HepG2 (cell line): ENCODE measurements around the gene CDH1.

Experiments
- CAMTA2 ChIP-seq: sonication (generic); formaldehyde crosslinking; IDR thresholded peaks from 2 replicates; pipeline ENCODE4 v1.4.0; 2020; ENCODE audit warnings: mild to moderate bottlenecking, missing genetic modification reagents, borderline replicate concordance
- EP300 ChIP-seq, 3 experiments: sonication (generic) in 1 of 3; formaldehyde crosslinking in 1 of 3; IDR thresholded peaks; 2 replicates each; pipeline versions ENCODE4 v1.5.1 to v1.6.1; 2011 to 2020; ENCODE audit warnings: low read depth in 2 of 3, low read length in 2 of 3, borderline replicate concordance in 1 of 3, improper control_type of control experiment in 1 of 3, mild to moderate bottlenecking in 1 of 3, missing genetic modification reagents in 1 of 3, moderate library complexity in 1 of 3
- JUND ChIP-seq: sonication (generic); formaldehyde crosslinking; IDR thresholded peaks from 2 replicates; pipeline ENCODE4 v1.8.0; 2022; ENCODE audit warnings: mild to moderate bottlenecking, missing genetic modification reagents
- REPIN1 ChIP-seq: sonication (generic); formaldehyde crosslinking; IDR thresholded peaks from 2 replicates; pipeline ENCODE4 v1.8.0; 2022; ENCODE audit warnings: missing genetic modification reagents, low read depth, mild to moderate bottlenecking, borderline replicate concordance
- ZMYM3 ChIP-seq: sonication (generic); formaldehyde crosslinking; IDR thresholded peaks from 2 replicates; pipeline ENCODE4 v1.5.1; 2020; ENCODE audit warnings: mild to moderate bottlenecking, missing genetic modification reagents

- no peak for TF ChIP-seq REPIN1 (CRISPR knock-in tag)
- TF ChIP-seq EP300 (IDR thresholded peaks at IDR 0.05; ENCODE audit: low read depth in 2 of 2, low read length in 2 of 2): no peak
- no peak for TF ChIP-seq EP300 (CRISPR knock-in tag; IDR thresholded peaks at IDR 0.05; ENCODE audit: borderline replicate concordance)
- TF ChIP-seq CAMTA2: no peak
- no peak for TF ChIP-seq ZMYM3
- TF ChIP-seq JUND (CRISPR knock-in tag): no peak
Observed at GRCh38 chr16:68752602-68753001, 15.5 kb downstream of the CDH1 start.
